HepG2 (cell line): ENCODE measurements around the gene PXK. TPM values are rescaled to one million over a fixed set of nuclear protein-coding genes. Genes with fewer than 3 reads are reported as not detected.

ENCODE experiments used
- ETV6 ChIP-seq: sonication (generic); formaldehyde crosslinking; conservative IDR thresholded peaks from 2 replicates; pipeline ENCODE4 v1.4.0; 2020; ENCODE audit warnings: missing genetic modification reagents
- GABPB1 ChIP-seq: IDR thresholded peaks from 2 replicates; pipeline ENCODE4 v1.6.1; 2016; ENCODE audit warnings: mild to moderate bottlenecking, missing genetic modification reagents, moderate library complexity, missing compliant biosample characterization
- SIX1 ChIP-seq: sonication (generic); formaldehyde crosslinking; IDR thresholded peaks from 2 replicates; pipeline ENCODE4 v1.4.0; 2020; ENCODE audit warnings: missing genetic modification reagents, borderline replicate concordance
- SP1 ChIP-seq, 2 experiments: fragments of 450-650 bp in 1 of 2; sonication (generic) in 1 of 2; formaldehyde crosslinking in 1 of 2; IDR thresholded peaks; 2 replicates each; pipeline versions ENCODE4 v1.4.0 to v1.6.1; 2016 to 2020; ENCODE audit warnings: missing genetic modification reagents in 1 of 2
- SPEN ChIP-seq: sonication (generic); formaldehyde crosslinking; IDR thresholded peaks from 2 replicates; pipeline ENCODE4 v1.5.1; 2020; ENCODE audit warnings: low read depth, mild to moderate bottlenecking, missing genetic modification reagents
- TRAFD1 ChIP-seq: sonication (generic); formaldehyde crosslinking; IDR thresholded peaks from 2 replicates; pipeline ENCODE4 v1.5.1; 2020; ENCODE audit warnings: missing genetic modification reagents, mild to moderate bottlenecking, borderline replicate concordance
- ZBTB34 ChIP-seq: sonication (generic); formaldehyde crosslinking; IDR thresholded peaks from 2 replicates; pipeline ENCODE4 v1.8.0; 2022; ENCODE audit warnings: mild to moderate bottlenecking, missing genetic modification reagents
- ZFP36 ChIP-seq: fragments of 150-350 bp; IDR thresholded peaks from 2 replicates; pipeline ENCODE4 v1.6.1; 2018; ENCODE audit warnings: borderline replicate concordance, low read length, low read depth; ENCODE audit not compliant: partially characterized antibody
- ZNF335 ChIP-seq: sonication (generic); formaldehyde crosslinking; IDR thresholded peaks from 2 replicates; pipeline ENCODE4 v1.4.0; 2020; ENCODE audit warnings: missing genetic modification reagents
- ZNF337 ChIP-seq: sonication (generic); formaldehyde crosslinking; IDR thresholded peaks from 2 replicates; pipeline ENCODE4 v1.5.1; 2020; ENCODE audit warnings: missing genetic modification reagents, low read depth, mild to moderate bottlenecking, borderline replicate concordance
- ZNF33A ChIP-seq: sonication (generic); formaldehyde crosslinking; IDR thresholded peaks from 2 replicates; pipeline ENCODE4 v1.5.1; 2020; ENCODE audit warnings: missing genetic modification reagents, mild to moderate bottlenecking, moderate library complexity, borderline replicate concordance
- ZNF383 ChIP-seq: sonication (generic); formaldehyde crosslinking; IDR thresholded peaks from 2 replicates; pipeline ENCODE4 v1.4.0; 2020; ENCODE audit warnings: missing genetic modification reagents, mild to moderate bottlenecking, borderline replicate concordance
- ZNF407 ChIP-seq: sonication (generic); formaldehyde crosslinking; IDR thresholded peaks from one replicate; pipeline ENCODE4 v1.5.1; 2020; ENCODE audit warnings: mild to moderate bottlenecking, missing genetic modification reagents; ENCODE audit errors: not compliant biosample characterization
- ZNF691 ChIP-seq: sonication (generic); formaldehyde crosslinking; IDR thresholded peaks from 2 replicates; pipeline ENCODE4 v1.4.0; 2020; ENCODE audit warnings: missing genetic modification reagents, low read depth, mild to moderate bottlenecking, borderline replicate concordance
- ZNF775 ChIP-seq: sonication (generic); formaldehyde crosslinking; IDR thresholded peaks from 2 replicates; pipeline ENCODE4 v1.4.0; 2020; ENCODE audit warnings: missing genetic modification reagents, mild to moderate bottlenecking, moderate library complexity, borderline replicate concordance
- polyA plus RNA-seq, 8 experiments: library from polyadenylated mRNA; depleted of rRNA in 3 of 8; stranded (reverse) in 7 of 8; unstranded in 1 of 8; fragments of >200 nt; fragmentation: Illumina TruSeq in 4 of 8; extraction: Trizol in 4 of 8; gene quantifications; 2 replicates each; pipeline versions ENCODE4 v1.2.1 to v1.2.3, GENCODE V29; 2011 to 2016; ENCODE audit warnings: low read depth in 4 of 8, missing spikeins in 1 of 8, mixed read lengths in 1 of 8; ENCODE audit not compliant: insufficient read depth in 1 of 8
- total RNA-seq, 5 experiments: library from RNA; depleted of rRNA; stranded (reverse); fragments of >200 nt; fragmentation: Illumina TruSeq; extraction: Trizol; gene quantifications; 2 replicates each; pipeline ENCODE4 v1.2.3, GENCODE V29; 2016; ENCODE audit warnings: low read depth in 1 of 5

PXK gene
- total and polyA plus RNA-seq, 2 of the 13 experiments (the other 11 are each of a cell fraction or from before 2014, with no cell fraction given): 6.4 to 18.6 TPM

- TF ChIP-seq ZNF407: peak; percentile 72
- TF ChIP-seq ZNF33A (CRISPR knock-in tag): no peak
- no peak; the same call in 1 of the 2 replicates for TF ChIP-seq ZNF691 (CRISPR knock-in tag)
- TF ChIP-seq ZNF775 (CRISPR knock-in tag): no peak
- peak; percentile 83 for TF ChIP-seq GABPB1 (CRISPR knock-in tag)
- TF ChIP-seq SIX1 (CRISPR knock-in tag): no peak
- peak; percentile 86 for TF ChIP-seq SPEN (CRISPR knock-in tag)
- peak; percentile 71 for TF ChIP-seq ETV6 (CRISPR knock-in tag)
- no peak for TF ChIP-seq SP1 (IDR thresholded peaks at IDR 0.05)
- peak; percentile 67; the same call in 1 of the 2 replicates for TF ChIP-seq SP1 (CRISPR knock-in tag; IDR thresholded peaks at IDR 0.05)
- peak; percentile 45; the same call in 1 of the 2 replicates for TF ChIP-seq ZNF335 (CRISPR knock-in tag)
- TF ChIP-seq ZNF383 (CRISPR knock-in tag): no peak
- no peak for TF ChIP-seq TRAFD1 (CRISPR knock-in tag)
- TF ChIP-seq ZNF337 (CRISPR knock-in tag): no peak
- TF ChIP-seq ZFP36: no peak
- peak; percentile 77; the same call in 1 of the 2 replicates for TF ChIP-seq ZBTB34
Observed at GRCh38 chr3:58433400-58434167, 100.9 kb downstream of the PXK start, which contains the start of gene PDHB (continued).
